AG08395 (cell line): ENCODE data around the gene ERVK3-1.
"Not testable (repeated sequence)": the region's sequence is repeated elsewhere in the genome, so short reads cannot be mapped to it uniquely, and the experiment has no call there.

Source experiments
- DNase-seq: peaks from one replicate; pipeline ENCODE4 v3.0.0; 2012; ENCODE audit warnings: mixed read lengths, low spot score

The ERVK3-1 gene, protein sequence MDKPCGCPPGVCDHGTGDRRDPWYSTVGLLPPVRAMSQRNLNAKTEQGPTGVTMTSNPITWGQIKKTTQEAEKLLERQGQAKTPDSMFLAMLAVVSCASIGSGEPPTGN

DNA sequence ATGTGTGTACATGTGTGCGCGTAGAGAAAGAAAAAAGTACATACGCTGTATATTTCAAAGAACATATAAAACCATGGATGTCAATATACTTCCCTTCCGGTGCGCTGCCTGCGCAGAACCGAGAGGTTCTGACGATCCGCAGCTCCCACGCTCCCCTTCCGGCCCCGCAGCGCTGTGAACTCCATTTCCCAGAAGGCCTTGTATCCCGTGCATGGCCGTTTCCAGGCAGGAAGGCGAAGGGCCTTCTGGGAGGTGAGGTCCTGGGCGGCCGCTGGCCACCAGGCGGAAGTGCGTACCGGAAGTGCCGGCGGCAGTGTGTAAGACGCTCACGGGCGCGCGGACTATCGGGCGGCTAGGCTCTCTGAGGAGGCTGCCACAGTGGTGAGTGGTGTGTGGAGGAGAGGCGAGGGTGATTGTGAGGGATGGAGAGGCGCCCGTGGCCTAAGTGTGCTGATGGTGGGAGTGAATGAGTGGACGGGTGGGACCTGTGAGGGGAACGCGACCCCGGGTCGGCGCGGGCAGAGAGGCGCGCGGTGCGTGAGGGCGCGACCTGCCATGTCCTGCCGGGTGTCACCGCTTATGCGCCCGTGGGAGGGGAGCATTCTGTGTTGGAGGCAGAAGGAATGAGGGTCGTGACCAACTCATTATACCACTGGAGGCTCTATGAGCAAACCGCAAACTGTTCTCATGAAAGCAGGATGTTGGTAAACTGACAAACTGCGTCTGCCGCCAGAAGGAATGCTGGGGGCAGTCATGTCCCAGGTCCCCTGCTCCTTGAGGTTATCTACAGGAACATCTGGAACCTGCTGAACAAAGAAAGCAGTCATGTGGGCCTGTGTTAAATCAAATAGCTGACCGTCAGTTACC is at the start of gene ERVK3-1:
Gene ERVK3-1 (plus strand): TSS at position 313 of the 867 bp plus-strand sequence. CDS start 6,792 bp downstream, outside the sequence.
- peak; percentile 98 for DNase-seq

DNA sequence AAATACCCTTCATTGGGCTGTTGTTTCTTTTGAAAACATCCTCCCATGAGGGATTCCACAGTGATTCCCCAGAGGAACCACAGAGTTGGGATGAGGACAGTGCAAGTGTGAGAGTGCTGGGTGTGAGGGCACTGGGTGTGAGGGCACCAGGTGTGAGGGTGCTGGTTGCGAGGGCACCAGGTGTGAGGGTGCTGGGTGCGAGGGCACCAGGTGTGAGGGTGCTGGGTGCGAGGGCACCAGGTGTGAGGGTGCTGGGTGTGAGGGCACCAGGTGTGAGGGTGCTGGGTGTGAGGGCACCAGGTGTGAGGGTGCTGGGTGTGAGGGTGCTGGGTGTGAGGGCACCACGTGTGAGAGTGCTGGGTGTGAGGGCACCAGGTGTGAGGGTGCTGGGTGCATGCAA is 46.9 kb upstream of the ERVK3-1 start:
- not testable (repeated sequence) for DNase-seq

DNA sequence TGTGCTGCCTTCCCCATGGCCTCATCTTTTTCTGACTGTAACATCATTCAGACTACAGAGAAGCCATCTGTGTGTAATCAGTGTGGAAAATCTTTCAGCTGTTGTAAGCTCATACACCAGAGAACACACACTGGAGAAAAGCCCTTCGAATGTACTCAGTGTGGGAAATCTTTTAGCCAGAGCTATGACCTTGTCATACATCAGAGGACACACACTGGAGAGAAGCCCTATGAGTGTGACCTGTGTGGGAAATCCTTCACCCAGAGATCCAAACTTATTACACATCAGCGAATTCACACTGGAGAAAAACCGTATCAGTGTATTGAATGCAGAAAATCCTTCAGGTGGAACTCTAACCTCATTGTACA is 43.6 kb upstream of the ERVK3-1 start:
- no peak for DNase-seq

DNA sequence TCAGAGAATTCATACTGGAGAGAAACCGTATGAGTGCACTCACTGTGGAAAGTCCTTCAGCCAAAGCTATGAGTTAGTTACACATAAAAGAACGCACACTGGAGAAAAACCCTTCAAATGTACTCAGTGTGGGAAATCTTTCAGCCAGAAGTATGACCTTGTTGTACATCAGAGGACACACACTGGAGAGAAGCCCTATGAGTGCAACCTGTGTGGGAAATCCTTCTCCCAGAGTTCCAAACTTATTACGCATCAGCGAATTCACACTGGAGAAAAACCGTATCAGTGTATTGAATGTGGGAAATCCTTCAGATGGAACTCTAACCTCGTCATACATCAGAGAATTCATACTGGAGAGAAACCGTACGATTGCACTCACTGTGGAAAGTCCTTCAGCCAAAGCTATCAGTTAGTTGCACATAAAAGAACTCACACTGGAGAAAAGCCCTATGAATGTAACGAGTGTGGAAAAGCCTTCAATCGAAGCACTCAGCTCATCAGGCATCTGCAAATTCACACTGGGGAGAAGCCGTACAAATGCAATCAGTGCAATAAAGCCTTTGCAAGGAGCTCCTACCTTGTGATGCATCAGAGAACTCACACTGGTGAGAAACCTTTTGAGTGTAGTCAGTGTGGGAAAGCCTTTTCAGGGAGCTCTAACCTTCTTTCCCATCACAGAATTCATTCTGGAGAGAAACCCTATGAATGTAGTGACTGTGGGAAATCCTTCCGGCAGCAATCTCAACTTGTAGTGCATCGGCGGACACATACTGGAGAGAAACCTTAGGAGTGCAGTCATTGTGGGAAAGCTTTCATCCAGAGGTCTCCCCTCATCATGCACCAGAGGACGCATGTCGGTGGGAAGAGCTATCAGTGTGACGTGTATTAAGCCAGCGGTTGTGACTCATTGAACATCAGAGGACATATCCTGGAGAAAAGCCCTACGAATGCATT is 42.9 kb upstream of the ERVK3-1 start:
- no peak for DNase-seq

DNA sequence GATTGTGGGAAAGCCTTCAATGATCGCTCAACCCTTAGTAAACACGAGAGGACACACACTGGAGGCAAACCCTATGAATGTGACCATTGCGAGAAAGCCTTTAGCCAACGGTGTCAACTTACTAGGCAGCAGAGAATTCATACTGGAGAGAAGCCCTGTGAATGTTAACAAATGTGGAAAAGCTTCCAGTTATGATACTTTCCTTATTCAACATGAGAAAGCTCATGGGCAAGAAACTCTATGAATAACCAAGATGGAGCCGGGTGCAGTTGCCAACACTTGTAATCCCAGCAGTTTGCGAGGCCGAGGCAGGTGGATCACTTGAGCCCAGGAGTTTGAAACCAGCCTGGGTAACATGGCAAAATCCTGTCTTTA is 42.3 kb upstream of the ERVK3-1 start:
- DNase-seq = no peak

DNA sequence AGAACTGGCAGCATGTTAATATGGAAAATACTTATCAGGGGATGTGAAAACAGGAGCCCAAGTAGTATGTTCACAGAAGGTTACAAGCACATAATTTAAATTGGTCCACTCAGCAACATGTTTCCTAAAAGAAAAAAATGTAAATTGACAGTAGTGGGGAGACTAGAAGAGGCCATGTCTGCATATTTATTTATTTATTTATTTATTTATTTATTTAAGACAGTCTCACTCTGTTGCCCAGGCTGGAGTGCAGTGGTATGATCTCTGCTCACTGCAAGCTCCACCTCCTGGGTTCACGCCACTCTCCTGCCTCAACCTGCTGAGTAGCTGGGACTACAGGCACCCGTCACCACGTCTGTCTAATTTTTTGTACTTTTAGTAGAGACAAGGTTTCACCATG is 40.1 kb upstream of the ERVK3-1 start:
- DNase-seq = no peak

DNA sequence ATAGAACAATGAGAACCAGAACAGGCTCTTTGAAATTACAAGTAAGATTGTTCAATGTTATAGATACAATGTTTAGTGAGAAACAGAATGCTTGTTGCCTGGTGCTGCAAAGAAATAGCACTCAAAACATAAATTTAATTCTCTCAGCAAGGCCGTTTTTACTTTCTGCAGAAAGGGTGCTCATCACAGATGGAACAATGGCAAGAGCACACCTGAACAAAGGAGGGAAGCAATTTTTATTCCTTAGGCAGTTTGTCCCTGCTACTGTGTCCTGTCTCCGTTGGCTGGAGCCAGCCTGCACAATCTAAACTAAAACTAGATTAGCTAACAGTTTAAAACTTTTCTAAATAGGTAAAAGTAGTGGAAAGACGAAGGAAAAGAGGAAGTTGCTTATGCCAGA is 36.8 kb upstream of the ERVK3-1 start:
- no peak for DNase-seq

DNA sequence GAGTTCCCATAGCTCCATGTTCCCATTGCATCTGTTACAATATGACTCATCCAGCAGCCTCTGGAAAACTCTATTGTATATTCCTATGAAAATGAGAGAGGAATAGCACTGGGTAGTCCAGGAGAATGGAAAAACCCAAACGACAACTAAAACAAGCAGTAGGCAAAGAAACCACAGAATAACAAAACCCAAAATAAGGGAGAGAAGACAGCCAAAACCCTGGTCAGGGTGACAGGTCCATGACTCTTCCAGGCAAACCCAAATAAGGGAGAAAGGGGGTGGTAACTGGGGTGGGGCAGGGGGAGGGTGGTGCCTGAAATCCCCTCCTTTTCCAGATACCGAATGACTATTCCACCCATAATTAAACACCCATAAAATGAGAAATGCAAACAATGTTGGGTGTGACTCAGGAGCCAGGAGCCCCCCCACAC is 30.4 kb upstream of the ERVK3-1 start:
- DNase-seq = no peak

DNA sequence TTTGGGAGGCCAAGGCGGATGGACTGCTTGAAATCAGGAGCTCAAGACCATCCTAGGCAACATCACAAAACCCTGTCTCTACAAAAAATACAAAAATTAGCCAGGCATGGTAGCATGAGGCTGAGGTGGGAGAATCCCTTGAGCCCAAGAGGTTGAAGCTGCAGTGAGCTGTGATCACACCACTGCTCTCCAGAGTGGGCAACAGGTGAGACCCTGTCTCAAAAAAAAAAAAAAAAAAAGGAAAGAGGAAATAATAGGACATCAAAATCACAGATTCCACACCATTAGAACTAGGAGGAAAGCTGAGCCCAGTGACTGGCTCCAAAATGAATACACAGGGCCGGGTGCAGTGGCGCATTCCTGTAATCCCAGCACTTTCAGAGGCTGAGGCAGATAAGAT is 29.6 kb upstream of the ERVK3-1 start:
- no peak for DNase-seq

DNA sequence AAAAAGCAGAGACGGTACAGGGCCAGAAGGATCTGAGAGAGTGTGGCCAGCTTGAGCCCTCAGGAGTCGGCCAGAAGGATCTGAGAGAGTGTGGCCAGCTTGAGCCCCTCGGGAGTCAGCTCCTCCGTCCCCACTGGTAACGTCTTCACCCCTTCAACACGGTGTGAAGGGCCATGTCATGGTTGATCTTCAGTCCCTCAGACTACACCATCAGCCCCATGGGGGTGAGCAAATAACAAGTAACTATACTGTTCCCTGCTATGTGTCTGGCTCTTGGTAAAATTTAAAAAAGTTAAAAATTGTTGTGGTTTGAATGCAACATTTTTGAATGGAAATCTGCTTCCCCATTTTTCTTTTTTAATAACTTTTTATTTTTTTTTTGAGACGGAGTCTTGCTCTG is 28.0 kb upstream of the ERVK3-1 start:
- DNase-seq = no peak

DNA sequence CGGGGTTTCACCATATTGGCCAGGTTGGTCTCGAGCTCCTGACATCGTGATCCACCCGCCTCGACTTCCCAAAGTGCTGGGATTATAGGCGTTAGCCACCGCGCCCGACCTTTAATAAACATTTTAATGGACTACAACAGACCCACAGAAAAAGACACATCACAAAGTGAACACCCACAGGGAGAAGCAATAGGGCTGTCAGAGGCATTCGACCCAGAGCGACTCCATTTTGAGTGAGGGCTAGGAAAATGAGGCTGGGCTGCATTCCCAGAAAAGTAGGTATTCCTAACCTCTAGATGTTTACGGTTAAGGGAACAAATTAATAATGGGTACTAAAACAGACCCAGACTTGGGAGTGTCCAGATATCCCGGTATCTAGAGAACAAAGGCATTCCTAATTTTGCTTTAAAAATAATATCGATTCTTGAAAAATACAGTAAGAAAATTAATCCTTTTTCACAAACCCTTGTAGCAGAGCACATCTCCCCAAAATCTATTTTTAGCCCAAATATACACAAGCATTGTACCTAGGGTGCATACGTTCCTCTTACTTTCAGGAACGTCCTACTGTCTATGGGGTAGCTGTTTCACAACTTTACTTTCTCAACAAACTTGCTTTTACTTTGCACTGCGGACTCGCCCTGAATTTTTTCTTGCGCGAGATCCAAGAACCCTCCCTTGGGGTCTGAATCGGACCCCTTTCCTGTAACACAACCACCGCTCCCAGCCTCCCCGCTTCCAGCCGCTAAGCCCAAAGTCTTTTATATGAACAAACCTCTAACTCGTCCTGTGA is 27.2 kb upstream of the ERVK3-1 start:
- peak; percentile 8 for DNase-seq

DNA sequence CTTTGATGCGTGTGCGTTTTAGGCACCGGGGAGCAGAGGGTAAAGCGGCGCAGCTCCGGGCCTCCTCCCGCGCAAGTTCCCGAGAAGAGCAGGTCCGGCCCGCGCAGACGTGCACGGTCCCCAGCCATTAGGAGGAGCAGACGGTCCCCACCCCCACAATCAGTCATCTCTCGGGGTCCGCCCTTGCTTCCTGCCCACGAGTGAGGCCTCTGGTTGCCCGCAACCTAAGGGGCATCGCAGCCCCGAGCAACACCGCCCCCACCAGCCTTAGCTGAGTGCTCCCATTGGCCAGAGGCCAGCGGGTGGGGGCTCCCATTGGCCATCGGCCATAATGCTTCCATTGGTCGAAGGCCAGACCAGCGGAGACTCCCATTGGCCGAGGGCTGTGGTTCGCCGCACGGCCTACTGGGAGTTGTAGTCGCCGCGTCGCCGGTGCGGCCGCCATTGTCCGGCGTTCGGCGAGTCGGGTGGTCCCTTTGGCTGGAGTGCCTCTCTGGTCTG is 26.6 kb upstream of the ERVK3-1 start, which contains the start of gene ZNF8:
Gene ZNF8 (plus strand): TSS at position 415 of the 501 bp plus-strand sequence. CDS start 127 bp downstream, outside the sequence.
- DNase-seq = peak; percentile 99

DNA sequence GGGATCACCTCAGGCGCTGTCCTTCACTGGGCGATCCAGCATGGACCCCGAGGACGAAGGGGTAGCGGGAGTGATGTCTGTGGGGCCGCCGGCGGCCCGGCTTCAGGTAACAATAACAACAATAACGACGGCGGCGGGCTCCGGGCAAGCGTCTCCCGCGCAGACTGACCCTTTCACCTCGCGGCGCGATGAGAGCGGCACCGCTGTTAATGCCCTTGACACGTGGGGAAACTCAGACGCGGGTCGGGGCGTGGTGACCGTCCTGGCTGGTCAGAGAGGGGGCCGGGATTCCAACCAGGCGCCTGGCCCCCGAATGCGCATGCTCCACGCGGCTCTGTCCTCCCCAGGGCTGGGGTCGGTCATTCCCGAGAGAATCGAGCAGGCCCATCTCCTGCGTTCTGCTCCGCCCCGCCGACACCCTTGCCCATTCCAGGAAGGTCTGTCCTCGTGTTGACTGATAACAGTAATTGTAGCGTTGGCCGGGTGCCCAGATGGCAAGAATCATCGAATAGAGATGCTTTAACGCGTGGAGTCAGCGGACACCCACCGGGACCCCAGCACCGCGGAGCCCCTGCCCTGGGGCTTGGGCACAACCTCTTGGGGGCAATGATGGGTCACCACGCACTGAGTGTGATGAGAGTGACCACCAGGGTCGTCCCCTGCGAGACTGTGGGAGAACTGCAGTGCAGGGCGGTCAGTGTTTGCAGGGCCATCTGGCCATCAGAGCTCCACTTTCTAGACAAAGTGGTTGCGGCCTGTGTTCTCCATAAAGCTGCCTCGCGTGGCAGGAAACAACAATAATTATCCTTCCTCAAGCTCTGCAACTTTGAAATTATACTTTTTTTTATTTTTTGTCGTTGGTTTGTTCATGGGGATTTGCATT is 25.9 kb upstream of the ERVK3-1 start:
- peak; percentile 78 for DNase-seq

DNA sequence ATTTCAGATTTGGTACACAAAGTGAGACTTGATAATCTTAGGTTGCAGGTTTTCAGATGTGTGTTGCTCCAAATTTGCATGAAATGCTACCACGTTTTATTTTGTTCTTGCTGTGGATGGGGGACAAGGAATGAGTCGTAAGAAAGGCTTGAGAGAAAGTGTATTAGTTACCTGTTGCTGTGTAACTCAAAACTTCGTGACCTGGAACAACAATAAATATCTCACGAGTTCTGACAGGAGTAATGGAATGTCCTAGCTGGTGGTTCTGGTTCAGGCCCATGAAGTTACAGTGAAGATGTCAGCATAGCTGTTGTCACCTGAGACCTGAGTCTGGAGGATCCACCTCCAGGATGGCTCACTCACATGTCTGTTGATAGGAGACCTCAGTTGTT is 25.3 kb upstream of the ERVK3-1 start:
- no peak for DNase-seq

DNA sequence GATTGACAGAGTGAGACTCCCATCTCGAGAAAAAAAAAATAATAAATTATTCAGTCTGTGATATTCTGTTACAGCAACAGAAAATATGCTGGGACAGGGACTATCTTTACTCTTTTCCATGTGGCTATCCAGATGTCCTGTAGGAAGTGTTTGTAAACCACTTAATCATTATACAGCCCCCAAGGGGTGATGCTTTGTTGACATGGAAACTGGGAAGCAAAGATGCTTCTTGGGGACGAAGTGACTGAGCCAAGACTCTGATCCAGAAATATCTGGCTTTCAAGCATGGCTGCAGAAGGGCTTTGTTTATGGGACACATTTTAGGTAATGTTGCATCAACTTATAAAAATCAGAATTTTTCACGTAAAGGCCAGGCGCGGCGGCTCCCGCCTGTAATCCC is 21.0 kb upstream of the ERVK3-1 start:
- DNase-seq = no peak

DNA sequence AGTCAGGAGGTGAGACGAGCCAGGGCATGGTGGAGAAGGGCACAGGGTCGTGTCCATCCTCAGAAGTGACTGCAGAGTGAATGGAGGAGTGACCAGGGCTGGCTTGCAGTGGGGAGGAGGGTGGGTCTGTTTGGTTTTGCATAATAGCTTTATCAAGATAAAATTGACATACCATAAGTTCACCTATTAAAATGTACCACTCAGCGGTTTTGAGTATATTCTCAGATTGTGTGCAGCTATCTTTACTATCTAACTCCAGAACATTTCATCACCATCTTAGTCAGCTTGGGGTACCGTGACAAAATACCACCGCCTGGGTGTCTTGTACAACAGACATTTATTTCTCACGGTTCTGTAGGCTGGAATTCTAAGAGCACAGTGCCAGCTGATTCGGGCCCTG is 13.2 kb upstream of the ERVK3-1 start:
- DNase-seq = no peak

DNA sequence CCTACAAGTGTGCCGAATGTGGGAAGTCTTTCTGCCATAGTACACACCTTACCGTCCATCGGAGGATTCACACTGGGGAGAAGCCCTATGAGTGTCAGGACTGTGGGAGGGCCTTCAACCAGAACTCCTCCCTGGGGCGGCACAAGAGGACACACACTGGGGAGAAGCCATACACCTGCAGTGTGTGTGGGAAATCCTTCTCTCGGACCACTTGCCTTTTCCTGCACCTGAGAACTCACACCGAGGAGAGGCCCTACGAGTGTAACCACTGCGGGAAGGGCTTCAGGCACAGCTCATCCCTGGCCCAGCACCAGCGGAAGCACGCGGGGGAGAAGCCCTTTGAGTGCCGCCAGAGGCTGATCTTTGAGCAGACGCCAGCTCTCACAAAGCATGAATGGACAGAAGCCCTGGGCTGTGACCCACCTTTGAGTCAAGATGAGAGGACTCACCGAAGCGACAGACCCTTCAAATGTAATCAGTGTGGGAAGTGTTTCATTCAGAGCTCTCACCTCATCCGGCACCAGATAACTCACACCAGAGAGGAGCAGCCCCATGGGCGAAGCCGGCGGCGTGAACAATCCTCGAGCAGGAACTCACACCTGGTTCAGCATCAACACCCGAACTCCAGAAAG is 10.3 kb upstream of the ERVK3-1 start:
- DNase-seq = no peak

DNA sequence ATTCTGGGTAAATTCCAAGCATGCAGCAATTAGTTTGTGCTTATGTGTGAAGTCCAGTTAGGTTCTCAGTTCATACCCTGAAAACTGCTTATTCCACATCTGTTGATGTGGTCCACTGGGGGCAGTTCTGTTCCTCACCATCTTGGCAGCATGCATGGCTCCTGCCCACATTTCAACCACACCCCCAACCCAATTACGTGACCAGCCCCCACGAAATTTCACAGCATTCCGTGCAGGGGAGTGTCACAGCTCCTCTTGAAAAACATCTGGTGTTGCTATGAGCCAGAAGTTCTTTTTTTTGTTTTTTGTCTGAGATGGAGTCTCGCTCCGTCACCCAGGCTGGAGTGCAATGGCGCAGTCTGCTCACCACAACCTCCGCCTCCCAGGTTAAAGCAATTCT is 9.1 kb upstream of the ERVK3-1 start:
- peak; percentile 12 for DNase-seq

DNA sequence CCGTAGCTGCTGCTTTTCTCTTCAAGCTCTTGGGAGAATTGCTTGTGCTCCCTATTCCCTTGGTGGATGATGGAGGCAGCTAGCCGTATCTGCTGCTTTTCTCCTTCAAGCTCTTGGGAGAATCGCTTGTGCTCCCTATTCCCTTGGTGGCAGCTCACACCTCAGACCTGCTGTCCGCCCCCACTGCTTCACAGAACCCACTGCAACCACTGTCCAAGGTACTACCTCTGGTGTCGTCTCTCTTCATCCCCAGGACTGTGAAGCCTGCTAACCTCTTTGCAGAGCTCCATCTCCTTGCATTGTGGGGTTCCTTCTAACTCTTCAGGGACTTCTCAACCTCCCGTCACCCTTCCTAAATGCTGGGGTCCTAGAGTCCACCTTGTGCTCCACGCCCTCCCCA is 4.6 kb upstream of the ERVK3-1 start:
- no peak for DNase-seq

DNA sequence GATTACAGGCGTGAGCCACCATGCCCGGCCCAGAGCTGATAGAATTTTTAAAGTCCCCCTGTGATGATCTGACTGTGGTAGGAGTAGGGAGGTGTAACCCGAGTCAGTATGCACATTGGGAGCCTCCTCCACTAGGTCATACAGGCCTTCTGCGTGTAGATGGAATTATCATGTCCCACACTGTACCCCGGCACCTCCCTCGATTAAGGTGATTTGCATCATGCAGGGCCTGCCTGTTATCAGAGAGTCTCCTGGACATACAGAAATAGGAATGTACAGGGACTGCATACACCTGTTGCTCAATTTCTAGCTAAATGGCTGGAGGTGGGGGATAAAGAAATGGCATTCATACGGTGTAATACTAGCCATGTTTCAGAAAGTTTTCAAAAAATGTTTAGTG is 922 bp upstream of the ERVK3-1 start:
- no peak for DNase-seq
